NCI-H128 (cell line): ENCODE measurements around the gene MRTFB.
"Not testable (repeated sequence)": the region's sequence is repeated elsewhere in the genome, so short reads cannot be mapped to it uniquely, and the experiment has no call there.

Source experiments
- DNase-seq: peaks from one replicate; lab custom pipeline; 2025; ENCODE audit not compliant: unreplicated experiment; lab: John Stamatoyannopoulos, UW

The MRTFB gene

DNA sequence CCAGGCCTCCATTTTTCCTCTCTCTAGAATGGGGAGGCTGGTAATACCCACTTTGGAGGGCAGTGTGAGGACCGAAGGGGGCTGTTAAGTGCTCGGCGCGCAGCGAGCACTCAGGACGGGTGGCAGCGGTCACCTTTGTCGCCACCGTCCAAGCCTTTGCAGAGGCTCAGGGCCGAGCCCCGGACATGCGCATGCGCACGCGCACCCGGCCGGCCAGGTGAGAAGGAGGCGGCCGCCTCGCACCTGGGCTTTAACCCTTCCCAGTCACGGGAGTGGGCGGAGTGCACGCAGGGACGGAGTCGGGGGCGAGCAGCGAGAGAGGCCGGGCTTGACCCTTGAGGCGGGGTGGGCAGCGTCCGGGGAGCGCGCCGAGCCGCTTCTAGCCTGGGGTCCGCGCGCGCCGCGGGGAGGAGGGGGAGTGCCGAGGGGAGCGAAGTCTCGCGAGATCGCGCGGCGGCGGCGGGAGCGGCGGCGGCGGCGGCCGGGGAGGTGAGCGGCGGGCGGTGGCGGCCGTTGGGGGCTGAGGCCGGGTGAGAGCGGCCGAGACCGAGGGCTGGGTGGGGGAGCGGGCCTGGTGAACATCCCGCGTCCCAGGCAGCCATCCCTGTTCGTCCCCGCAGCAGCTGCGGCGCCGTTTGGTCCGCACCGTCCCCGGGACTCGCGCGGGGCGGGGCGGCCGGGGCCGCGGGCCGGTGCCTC, at the start of gene MRTFB:
Gene MRTFB, plus strand, starts transcription at position 443 of the 699 bp plus-strand sequence. CDS start 69,288 bp downstream, outside the sequence.
- DNase-seq: peak; percentile 56

GRCh38 chr16:14023526-14023925, 47.6 kb upstream of the MRTFB start:
- not testable (repeated sequence) for DNase-seq

- no peak for DNase-seq
Measured at GRCh38 chr16:14024283-14024682, 46.8 kb upstream of the MRTFB start.

GRCh38 chr16:14026572-14027285, 44.4 kb upstream of the MRTFB start:
- DNase-seq: no peak

- DNase-seq: no peak
Measured at GRCh38 chr16:14028202-14028601, 42.9 kb upstream of the MRTFB start.

- DNase-seq: no peak
Measured at GRCh38 chr16:14029658-14030057, 41.5 kb upstream of the MRTFB start.

- no peak for DNase-seq
Measured at GRCh38 chr16:14035092-14035491, 36.0 kb upstream of the MRTFB start.

GRCh38 chr16:14036889-14037288, 34.2 kb upstream of the MRTFB start:
- DNase-seq: no peak

DNA sequence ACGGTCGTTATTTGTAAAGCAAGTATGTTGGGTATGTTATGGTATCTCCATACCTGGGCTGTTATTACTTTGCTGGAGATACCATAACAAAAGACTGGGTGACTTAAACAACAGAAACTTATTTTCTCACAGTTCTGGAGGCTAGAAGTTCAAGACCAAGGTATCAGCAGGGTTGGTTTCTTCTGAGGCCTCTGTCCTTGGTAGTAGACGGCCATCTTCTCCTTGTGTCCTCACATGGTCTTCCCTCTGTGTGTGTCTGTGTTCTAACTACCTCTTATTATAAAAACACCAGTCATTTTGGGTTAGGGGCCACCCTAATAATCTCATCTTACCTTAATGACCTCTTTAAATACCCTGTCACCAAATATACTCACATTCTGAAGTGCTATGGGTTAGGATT, 33.2 kb upstream of the MRTFB start:
- DNase-seq: no peak

DNA sequence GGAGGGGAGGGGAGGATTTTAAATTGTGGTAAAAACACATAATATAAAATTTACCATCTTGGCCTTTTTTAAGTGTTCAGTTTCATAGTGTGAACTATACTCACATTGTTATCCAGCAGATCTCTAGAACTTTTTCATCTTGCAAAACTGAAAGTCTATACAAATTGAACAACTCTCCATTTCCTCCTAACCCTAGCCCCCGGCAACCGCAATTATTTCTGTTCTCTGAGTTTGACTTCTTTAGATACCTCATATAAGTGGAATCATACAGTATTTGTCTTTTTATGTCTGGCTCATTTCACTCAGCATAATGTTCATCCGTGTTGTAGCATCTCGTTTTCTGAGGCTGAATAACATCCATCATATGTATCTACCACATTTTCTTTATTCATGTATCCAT, 30.0 kb upstream of the MRTFB start:
- DNase-seq: no peak

GRCh38 chr16:14042706-14043105, 28.4 kb upstream of the MRTFB start:
- DNase-seq: no peak

DNA sequence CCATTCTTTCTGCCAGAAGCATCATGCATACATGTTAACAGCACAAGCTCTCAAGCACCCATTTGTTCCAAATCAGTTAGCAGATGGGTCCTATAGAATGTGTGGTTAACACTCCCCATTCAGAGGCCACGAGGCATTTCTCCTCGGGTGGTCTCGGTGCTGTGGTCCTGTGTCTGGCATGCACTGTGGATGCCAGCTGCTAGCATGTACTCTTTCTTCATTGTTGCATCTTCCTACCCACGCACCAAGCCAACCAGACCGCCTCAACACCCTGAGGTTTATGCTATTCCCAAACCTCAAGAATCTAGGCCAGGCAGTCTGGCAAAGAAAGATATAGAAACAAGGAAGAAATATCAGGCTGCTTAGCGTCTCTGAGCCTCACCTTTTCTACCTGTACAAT, 27.8 kb upstream of the MRTFB start:
- DNase-seq: no peak

DNA sequence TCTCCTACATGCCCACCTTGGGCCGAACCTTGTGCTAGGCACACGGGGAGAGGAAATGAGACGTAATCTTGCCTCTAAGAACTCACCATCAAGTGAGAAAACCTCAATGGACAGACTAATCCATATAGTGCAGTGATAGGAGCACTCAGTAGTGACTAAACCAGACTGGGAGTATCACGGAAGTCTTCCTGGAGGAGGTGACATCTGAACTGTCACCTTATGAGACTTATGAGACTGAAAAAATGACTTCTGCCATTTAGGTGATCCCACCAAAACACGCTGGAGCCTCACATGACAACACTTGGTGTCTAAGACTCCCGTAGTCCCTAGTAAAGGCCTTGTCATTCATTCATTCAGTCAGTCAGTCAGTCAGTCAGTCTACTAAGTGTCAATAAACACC, 27.3 kb upstream of the MRTFB start:
- no peak for DNase-seq

DNA sequence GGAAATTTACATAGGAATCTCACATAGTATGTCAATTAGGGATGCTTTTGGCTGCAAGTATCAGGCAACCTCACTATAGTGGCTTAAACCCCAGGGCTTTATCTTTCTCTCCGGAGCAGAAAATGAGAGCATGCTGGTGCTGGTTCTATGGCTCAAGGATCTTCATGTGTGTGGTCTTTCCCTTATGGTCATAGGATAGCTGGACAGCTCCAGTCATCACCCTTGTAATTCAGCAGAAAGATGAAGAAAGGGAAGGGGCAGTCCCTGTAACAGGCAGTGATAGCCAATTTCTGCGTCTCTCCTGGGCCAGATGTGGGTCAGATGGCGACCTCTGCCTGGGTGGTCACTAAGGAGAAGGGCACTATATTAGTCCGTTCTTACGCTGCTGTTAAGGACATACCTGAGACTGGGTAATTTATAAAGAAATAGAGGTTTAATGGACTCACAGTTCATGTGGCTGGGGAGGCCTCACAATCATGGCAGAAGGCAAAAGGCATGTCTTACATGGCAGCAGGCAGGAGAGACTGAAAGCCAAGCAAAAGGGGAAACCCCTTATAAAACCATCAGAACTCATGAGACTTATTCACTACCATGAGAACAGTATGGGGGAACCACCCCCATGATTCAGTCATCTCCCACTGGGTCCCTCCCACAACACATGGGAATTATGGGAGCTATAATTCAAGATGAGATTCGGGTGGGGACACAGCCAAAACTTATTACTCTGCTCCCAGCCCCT, 23.8 kb upstream of the MRTFB start:
- DNase-seq: not testable (repeated sequence)

GRCh38 chr16:14050291-14051027, 20.7 kb upstream of the MRTFB start:
- DNase-seq: no peak

DNA sequence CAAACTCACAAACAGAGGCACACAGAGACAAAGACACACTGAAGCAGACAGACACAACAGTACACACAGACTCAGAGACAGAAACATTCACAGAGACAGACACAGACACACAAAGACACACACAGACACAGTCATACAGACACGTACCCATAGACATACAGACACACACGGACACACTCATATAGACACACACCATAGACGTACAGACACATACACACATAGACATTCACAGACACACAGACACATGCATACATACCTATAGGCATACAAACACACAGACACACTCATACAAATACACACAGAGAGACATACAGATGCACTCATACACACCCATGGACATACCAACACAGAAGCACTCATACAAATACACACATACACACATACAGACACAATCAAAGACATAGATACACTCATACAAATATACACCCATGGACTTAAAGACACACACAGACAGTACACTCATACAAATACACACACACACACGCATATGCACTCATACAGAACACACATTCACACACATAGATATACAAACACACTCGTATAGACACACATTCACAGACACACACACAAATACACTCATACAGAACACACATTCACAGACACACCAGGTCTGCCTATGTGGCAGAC, 19.9 kb upstream of the MRTFB start:
- DNase-seq: no peak

- no peak for DNase-seq
Measured at GRCh38 chr16:14056970-14057369, 14.1 kb upstream of the MRTFB start.

DNA sequence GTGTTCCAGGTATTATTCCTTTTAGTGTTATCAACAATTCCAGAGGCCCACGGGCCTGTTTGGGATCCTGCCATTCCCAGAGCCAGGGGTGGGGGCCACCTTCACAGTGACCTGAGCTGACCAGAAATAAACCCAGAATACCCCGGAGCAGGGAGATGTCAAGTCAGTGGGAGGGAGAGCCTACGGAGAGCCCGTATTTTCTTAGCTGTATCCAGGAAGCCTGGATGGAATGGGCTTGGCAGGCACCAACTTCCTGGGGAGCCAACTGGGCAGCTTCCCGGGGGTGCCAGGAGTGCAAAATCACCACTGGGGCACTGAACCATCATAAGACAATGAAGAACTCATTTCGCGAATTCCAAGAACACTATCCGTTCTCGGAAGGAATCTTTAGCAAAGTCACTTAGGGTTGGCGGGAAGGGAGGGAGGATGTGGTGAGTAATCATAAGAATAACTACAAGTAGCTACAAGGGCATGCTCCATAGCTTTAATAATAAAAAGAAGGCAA, 13.2 kb upstream of the MRTFB start:
- DNase-seq: no peak

DNA sequence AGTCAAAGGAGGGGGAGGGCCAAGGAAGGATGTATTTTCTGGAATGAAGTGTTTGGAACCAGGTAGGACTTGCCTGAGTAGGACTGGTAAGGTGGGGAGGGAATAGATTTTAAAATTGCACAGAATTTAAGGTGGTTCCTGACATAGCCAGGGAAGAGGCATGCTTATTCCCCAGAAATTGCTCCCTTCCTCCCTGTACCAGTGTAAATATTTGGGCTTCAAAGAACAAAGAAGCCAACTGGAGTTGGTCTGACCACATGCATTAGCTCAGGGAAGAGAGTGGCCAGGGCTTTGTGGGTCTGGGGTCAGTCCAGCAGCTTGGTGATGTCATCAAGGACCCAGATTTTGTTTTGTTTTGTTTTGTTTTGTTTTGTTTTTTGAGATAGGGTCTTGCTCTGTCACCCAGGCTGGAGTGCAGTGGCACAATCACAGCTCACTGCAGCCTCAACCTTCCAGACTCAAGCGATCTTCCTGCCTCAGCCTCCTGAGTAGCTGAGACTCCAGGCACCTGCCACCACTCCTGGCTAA, 9.3 kb upstream of the MRTFB start:
- no peak for DNase-seq

DNA sequence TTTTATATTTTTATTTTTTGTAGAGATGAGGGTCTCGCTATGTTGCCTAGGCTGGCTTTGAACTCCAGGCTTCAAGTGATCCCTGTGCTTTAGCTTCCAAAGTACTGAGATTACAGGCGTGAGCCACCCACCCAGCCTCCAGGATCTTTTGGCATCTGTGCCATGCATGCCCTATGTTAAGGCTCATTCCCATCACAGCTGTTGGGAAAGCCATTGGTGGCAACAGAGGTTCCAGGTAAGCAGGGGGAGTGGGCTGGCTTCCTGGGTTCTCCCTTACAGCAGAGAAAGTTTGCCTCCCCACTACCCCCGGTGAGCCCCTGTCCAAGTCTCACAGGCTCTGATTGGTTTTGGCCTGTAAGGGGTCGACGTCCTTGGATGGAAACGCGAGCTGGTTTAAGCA, 8.9 kb upstream of the MRTFB start:
- no peak for DNase-seq
